ENCODE measurements around the gene MAFG. TPM values are rescaled to one million over a fixed set of nuclear protein-coding genes. Genes with fewer than 3 reads are reported as not detected.

Gene MAFG
- total RNA-seq, 1 experiment from 2014 or later: 22.9 TPM

- 0 out of 2 replicates have a peak, but pooled peaks cover 18% of the 10 kb centered on the region for H4K20me1 ChIP-seq (ENCODE audit: low read length)
- CTCF ChIA-PET: interaction anchor here (0.5 to 1.0 kb wide), 3 partner anchors 11 to 33 kb away, joined by 3 to 4 read pairs (median 3); no protein-coding TSS in a partner anchor
- H3K9ac ChIP-seq (ENCODE audit: low read length): no peak overlapping the region
- H3K4me3 ChIP-seq (ENCODE audit: low read length): no peak overlapping the region; the same call in 1 of the 2 replicates
- DNase-seq (peak; percentile 90), ATAC-seq (peak; percentile 61)
- peaks cover 45% of the 10 kb centered on the region for H3K4me1 ChIP-seq (ENCODE audit: insufficient read depth, low read length)
- no peaks in the 10 kb centered on the region for H3K27me3 ChIP-seq (ENCODE audit: low read length)
- TF ChIP-seq CTCF (conservative IDR thresholded peaks at IDR 0.05; ENCODE audit: low read depth, low read length) (peak; percentile 37; the same call in 1 of the 2 replicates), EZH2phosphoT487 (IDR thresholded peaks at IDR 0.05; ENCODE audit: borderline replicate concordance, low read length) (no peak), EZH2 (IDR thresholded peaks at IDR 0.05; ENCODE audit: low read length, unreplicated experiment) (no peak)
- H3K9me2 ChIP-seq (replicated peaks; ENCODE audit: low read length): no peaks in the 10 kb centered on the region
- H3K79me2 ChIP-seq (ENCODE audit: low read length): peaks cover 29% of the 10 kb centered on the region
- H3K27ac ChIP-seq (ENCODE audit: low read length): peak overlapping the region; percentile 52
- H3F3A ChIP-seq (ENCODE audit: low read length, unreplicated experiment): peaks cover 7% of the 10 kb centered on the region
- intact Hi-C loops (cut with micrococcal nuclease): no loop called here
- no TSS peak for BruUV-seq (replicated peaks)
- POLR2A ChIA-PET (ENCODE audit: unreplicated experiment): no interaction called here
- H3K36me3 ChIP-seq (ENCODE audit: low read depth, low read length): peaks cover 26% of the 10 kb centered on the region; the same call in 1 of the 2 replicates
- peak overlapping the region; percentile 70 for H3K4me2 ChIP-seq (ENCODE audit: low read length)
- no peak overlapping the region for H2AFZ ChIP-seq (ENCODE audit: low read length)
- H3K9me3 ChIP-seq (ENCODE audit: low read length): no peaks in the 10 kb centered on the region
Observed at GRCh38 chr17:81912441-81913309, 14.9 kb downstream of the MAFG start.

- Histone ChIP-seq H3K9ac (ENCODE audit: low read length) (no peak overlapping the region), H2AFZ (ENCODE audit: low read length) (no peak overlapping the region), H3K36me3 (ENCODE audit: low read depth, low read length) (peaks cover 26% of the 10 kb centered on the region; the same call in 1 of the 2 replicates), H3K27ac (ENCODE audit: low read length) (peak overlapping the region; percentile 45; the same call in 1 of the 2 replicates), H3K9me3 (ENCODE audit: low read length) (no peaks in the 10 kb centered on the region), H4K20me1 (ENCODE audit: low read length) (0 out of 2 replicates have a peak, but pooled peaks cover 18% of the 10 kb centered on the region), H3K4me3 (ENCODE audit: low read length) (peak overlapping the region; percentile 49), H3K79me2 (ENCODE audit: low read length) (peaks cover 22% of the 10 kb centered on the region), H3K9me2 (replicated peaks; ENCODE audit: low read length) (no peaks in the 10 kb centered on the region), H3K4me1 (ENCODE audit: insufficient read depth, low read length) (peaks cover 42% of the 10 kb centered on the region), H3F3A (ENCODE audit: low read length, unreplicated experiment) (peaks cover 7% of the 10 kb centered on the region), H3K4me2 (ENCODE audit: low read length) (peak overlapping the region; percentile 70), H3K27me3 (ENCODE audit: low read length) (no peaks in the 10 kb centered on the region)
- DNase-seq (no peak), ATAC-seq (no peak)
- ChIA-PET CTCF (interaction anchor here (1.0 kb wide), 1 partner anchor 12 kb away, joined by 3 read pairs; no protein-coding TSS in a partner anchor), POLR2A (ENCODE audit: unreplicated experiment) (interaction anchor here (0.7 kb wide), 1 partner anchor 15 kb away, joined by 4 read pairs; no protein-coding TSS in a partner anchor)
- TF ChIP-seq CTCF (conservative IDR thresholded peaks at IDR 0.05; ENCODE audit: low read depth, low read length) (no peak), EZH2 (IDR thresholded peaks at IDR 0.05; ENCODE audit: low read length, unreplicated experiment) (no peak)
- intact Hi-C loops (cut with micrococcal nuclease): loop anchor here (1.0 kb wide), 1 partner anchor 21 kb away; the partner anchor contains the start of genes ALYREF and ANAPC11
- BruUV-seq (replicated peaks): no TSS peak
Observed at GRCh38 chr17:81911969-81912368, 15.6 kb downstream of the MAFG start.
